Endothelial cell of coronary artery (primary cell): ENCODE results near the gene METTL15. TPM values are rescaled to one million over a fixed set of nuclear protein-coding genes. Genes with fewer than 3 reads are reported as not detected.

Experiments
- total RNA-seq: library from RNA; depleted of rRNA; stranded (reverse); fragments of >200 nt; gene quantifications from 2 replicates; pipeline ENCODE4 v1.2.3, GENCODE V29; 2014

The METTL15 gene, protein sequence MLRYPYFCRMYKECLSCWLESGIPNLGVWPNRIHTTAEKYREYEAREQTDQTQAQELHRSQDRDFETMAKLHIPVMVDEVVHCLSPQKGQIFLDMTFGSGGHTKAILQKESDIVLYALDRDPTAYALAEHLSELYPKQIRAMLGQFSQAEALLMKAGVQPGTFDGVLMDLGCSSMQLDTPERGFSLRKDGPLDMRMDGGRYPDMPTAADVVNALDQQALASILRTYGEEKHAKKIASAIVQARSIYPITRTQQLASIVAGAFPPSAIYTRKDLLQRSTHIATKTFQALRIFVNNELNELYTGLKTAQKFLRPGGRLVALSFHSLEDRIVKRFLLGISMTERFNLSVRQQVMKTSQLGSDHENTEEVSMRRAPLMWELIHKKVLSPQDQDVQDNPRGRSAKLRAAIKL
- total RNA-seq: 9.8 and 15.1 TPM in 2 replicates

DNA sequence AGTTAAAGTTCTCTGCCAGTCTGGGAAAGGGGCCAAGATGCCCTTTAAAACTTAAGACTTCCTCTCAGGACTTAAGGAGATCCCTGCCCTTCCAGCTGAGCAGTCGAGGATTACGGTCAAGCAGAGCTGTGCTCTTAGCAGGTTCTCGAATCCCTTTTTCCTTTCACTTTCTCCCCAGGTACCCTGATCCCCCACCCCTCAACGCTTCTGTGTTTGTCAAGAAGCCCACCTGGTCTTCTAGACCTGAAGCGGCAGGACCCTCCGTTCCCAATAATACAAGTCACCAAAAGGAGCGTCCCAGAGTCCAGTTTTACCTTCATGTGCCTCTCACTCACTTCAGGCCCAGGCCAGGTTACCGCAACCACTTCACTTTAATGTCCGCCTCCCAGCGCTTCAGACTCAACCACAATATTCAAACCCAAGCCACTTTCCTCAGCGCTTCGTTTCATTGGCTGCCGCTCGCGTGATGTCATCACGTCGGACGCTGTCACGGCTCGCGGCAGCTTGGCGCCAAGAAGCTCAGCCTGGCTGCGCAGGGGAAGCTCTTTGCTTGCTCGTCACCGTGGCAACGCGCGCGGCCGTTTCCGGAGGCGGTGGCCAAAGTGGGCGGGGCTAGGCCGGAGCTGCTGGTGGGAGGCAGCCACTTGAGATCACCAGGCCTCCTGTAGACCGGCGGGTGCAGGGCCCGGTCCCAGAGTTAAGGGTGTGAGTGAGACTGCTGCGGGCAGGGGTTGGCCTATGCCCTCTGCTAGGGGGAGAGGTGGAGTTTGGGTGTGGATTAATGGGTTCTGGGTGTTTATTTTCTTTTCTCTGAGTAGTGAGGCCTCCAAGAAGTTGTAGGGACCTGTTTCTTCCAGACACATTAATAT lies at the start of gene METTL15, which contains the start of gene KIF18A:
Gene METTL15 (plus strand): TSS at position 639 of the 869 bp plus-strand sequence. CDS start 4,947 bp downstream, outside the sequence.
Gene KIF18A (minus strand): TSS at position 407 of the 869 bp plus-strand sequence. CDS start 10,209 bp downstream, outside the sequence.

Other genes with a start within 250 kb of the METTL15 start
- 8.9 and 15.4 TPM in 2 replicates for gene KIF18A, start 232 bp upstream of the METTL15 start, total RNA-seq